ENCODE data around the gene SAMD14.

SAMD14 gene

DNA sequence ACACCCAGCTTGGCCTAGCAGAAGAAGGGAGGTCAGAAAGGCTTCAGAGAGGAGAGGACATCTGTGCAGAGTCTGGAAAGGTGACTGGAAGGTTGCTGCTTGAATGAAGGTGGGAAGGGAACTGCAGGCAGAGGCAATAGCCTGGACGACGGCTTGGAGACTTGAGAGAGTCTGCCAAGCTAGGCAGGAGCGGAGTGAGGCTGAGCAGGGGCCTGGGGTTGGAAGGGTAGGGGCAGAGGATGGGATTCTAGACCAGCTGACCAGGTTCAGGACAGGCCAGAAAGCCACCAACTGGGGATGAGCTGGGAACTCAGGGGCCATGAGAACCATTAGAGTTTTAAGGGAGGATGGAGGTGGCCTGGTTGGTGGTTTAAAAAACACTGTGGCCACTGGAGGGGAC, 35.5 kb upstream of the SAMD14 start:
- in situ Hi-C loops (cut with HindIII; ENCODE audit: low sequenced_read_pairs), result no loop called here

GRCh38 chr17:50165066-50165465, 35.1 kb upstream of the SAMD14 start:
- in situ Hi-C loops (cut with HindIII; ENCODE audit: low sequenced_read_pairs), result no loop called here

DNA sequence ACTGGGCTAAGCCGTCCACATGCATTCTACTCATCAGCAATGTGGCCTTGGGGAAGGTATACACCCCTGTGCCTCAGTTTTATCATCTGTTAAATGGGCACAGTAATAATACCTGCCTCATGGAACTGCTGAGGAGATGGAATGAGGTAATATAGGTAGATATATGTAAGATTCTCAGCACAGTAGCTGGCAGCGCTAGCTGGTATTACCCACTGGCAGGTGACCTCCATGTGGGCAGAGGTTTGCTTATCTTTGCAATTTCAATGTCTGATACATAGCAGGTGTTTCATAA, 34.7 kb upstream of the SAMD14 start:
- in situ Hi-C loops (cut with HindIII; ENCODE audit: low sequenced_read_pairs), result no loop called here

GRCh38 chr17:50163843-50164696, 34.1 kb upstream of the SAMD14 start:
- in situ Hi-C loops (cut with HindIII; ENCODE audit: low sequenced_read_pairs), result no loop called here

DNA sequence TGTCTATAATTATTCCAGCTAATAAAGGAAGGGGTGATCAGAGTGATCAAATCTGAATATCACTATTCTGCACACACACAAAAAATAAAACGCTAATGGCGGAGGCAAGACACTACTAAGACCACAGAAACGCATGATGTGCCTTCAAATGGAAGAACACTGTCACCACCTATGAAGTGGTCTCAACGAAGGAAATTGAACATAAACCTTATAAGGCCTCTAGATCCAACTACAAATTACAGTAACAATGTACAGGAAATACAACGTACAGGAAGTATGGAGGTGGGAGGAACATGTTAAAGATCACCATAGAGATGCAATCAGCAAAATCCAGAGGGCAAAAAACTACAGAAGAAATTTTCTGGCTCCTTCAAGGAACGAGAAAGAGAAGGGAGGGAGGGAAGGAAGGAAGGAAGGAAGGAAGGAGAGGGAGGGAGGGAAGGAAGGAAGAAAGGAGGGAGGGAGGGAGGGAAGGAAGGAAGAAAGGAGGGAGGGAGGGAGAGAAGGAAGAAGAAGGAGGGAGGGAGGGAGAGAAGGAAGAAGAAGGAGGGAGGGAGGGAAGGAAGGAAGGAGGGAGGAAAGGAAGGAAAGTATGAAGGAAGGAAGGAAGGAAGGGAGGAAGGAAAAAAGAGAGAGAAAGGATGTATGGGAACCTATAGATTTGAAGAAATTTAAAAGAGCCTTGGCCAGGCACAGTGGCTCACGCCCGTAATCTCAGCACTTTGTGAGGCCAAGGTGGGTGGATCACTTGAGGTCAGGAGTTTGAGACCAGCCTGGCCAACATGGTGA, 32.7 kb upstream of the SAMD14 start:
- in situ Hi-C loops (cut with HindIII; ENCODE audit: low sequenced_read_pairs), result no loop called here

GRCh38 chr17:50161911-50162288, 31.9 kb upstream of the SAMD14 start:
- in situ Hi-C loops (cut with HindIII; ENCODE audit: low sequenced_read_pairs), result no loop called here

- in situ Hi-C loops (cut with HindIII; ENCODE audit: low sequenced_read_pairs), result no loop called here
These were observed 31.3 kb upstream of the SAMD14 start for GRCh38 chr17:50161023-50161910.

DNA sequence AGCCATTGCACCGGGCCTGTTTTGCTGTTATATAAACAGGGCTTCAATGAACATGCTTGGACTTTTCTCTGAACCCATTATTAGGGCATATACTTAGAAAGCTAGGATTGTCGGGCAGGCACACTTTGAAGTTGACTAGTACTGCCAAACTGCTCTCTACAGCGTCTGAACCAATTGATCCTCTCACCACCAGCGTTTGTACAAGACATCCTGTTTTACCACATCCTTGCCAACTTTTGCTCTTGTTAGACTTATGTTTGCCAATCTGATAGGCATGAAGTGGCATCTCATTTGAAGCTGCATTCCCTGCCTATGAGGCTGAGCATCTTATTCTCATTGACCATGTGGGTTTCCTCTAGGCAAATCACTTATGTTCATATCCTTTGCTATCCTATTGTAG, 27.9 kb upstream of the SAMD14 start:
- in situ Hi-C loops (cut with HindIII; ENCODE audit: low sequenced_read_pairs), result no loop called here

DNA sequence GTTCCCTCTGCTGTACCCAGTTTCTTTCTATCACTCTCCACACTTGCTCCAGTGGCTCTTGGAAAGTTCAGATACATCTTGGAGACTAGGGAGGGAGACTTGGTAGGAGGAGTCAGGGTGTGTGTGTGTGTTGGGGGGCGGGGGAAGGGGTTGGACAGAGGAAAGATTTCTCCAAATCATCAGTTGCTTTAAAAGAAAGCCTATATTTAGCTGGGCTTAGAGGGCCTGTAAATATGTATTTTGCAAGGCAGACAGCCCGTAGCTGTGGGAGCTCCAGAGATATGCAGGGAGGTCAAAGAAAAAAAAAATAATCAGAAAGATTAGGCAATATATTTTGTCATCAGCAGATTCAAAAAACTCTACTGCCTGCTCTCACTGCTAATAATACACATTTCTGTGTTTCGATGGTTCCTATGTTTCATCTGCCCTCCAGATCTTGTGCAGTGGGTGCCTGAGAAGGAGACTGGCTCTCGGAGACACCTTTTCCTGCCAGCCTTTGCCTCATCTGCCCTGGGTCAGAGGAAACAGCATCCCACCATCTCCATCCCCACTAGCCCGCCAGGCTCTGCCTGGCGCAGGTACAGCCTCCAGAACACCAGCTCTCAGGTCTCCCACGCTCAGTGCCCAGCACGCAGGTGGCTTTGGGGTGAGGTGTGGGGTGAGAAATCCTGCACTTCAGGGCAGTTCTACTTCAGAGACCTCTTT, 25.3 kb upstream of the SAMD14 start:
- in situ Hi-C loops (cut with HindIII; ENCODE audit: low sequenced_read_pairs), result no loop called here

DNA sequence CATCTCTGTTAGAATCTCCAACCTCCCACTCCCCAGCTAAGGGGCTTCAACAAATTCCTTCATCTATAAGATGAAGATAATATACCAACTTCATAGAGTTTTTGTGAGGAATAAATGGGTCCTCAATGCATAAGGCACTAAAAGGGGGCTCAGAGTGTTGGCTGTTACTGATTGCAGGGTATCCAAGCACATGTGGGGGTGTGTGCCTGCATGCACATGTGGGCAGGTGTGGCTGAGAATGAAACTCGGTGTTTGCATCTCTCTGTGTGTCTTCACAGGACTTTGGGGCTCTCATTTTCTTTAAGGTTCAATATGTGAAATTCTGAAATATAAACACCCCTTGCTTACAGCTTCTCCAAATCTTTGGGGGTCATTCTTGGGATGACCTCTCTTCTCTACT, 24.6 kb upstream of the SAMD14 start:
- in situ Hi-C loops (cut with HindIII; ENCODE audit: low sequenced_read_pairs), result no loop called here

DNA sequence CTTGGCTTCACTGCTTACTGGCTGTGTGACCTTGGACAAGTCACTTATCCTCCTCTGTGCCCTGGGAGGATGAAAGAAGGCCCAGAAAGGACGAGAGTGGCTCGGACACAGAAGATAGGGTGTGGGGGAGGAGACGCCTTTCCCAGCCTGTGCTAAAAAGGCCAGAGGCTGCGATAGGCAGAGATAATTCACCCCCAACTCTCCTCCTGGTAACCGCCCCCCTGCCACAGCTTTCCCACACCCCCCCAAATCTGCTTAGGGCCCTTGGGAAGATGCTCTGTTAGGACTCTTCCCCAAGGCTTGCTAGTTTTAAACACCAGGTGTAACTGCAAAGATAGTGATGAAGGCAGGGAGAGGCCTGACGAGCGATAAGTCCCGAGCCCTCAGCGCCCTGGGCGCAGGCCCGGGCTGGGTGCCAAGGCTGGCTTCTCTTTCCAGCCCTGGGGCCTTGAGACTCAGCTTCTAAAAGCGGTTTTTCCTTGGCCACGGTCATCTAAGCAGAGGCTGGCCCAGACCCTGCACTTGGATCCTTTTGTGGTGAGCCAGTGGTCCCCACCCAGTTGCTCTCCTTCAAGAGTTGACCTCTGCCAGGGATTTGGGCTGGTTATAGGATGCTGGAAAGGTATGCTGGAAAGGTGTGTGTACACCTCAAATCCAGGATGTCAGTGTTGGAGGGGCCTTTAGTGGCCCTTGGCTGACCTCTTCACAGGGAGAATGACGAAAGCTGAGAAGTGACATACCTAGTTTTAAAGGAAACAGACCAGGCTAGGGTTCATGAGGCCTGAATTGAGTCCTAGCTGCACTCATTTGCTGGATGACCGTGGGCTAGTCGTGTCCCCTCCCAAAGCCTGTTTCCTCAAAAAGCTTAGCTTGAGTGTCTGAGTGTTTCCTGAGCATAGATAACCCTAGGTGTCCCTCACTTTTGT, 24.0 kb upstream of the SAMD14 start:
- in situ Hi-C loops (cut with HindIII; ENCODE audit: low sequenced_read_pairs), result no loop called here

DNA sequence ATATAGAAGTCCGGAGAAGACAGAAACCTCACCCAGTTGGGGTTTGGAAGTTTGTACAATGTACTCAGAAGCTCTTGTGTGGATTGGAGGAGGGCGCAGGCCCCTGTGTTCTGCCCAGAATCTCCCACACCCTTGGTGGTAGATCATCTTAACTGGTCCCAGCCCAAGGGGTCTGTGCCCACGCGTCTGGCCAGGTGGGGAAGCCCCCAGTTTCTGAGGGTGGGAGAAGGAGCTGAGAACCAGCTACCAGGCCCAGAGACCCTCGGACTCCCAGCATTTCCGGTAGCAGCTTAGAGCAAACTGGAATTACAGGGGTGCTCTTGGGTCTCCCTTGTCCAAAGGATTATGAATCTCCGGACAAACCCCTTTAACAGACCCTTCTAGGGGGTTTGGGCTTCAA, 22.8 kb upstream of the SAMD14 start:
- in situ Hi-C loops (cut with HindIII; ENCODE audit: low sequenced_read_pairs), result no loop called here

GRCh38 chr17:50151937-50152547, 22.1 kb upstream of the SAMD14 start:
- in situ Hi-C loops (cut with HindIII; ENCODE audit: low sequenced_read_pairs), result no loop called here

GRCh38 chr17:50151041-50151936, 21.3 kb upstream of the SAMD14 start:
- in situ Hi-C loops (cut with HindIII; ENCODE audit: low sequenced_read_pairs), result no loop called here

- in situ Hi-C loops (cut with HindIII; ENCODE audit: low sequenced_read_pairs), result no loop called here
These were observed 20.5 kb upstream of the SAMD14 start, which contains the start of gene PPP1R9B for GRCh38 chr17:50150354-50151040. Gene PPP1R9B (minus strand): TSS chr17:50150677. CDS start chr17:50150513, 164 bp downstream.

- in situ Hi-C loops (cut with HindIII; ENCODE audit: low sequenced_read_pairs), result loop anchor here (5.0 kb wide), 1 partner anchor 68 kb away; no protein-coding TSS in a partner anchor
These were observed 19.7 kb upstream of the SAMD14 start for GRCh38 chr17:50149417-50150353.

GRCh38 chr17:50149091-50149416, 19.1 kb upstream of the SAMD14 start:
- in situ Hi-C loops (cut with HindIII; ENCODE audit: low sequenced_read_pairs), result loop anchor here (5.0 kb wide), 1 partner anchor 68 kb away; no protein-coding TSS in a partner anchor
